Thyroid gland (tissue), 4 donors: ENCODE data around the gene CHST11. TPM values are rescaled to one million over a fixed set of nuclear protein-coding genes. Genes with fewer than 3 reads are reported as not detected.

Experiments
- DNase-seq, 2 donors: peaks; one replicate each; pipeline ENCODE4 v3.0.0-alpha.2; 2019
- H3K27ac ChIP-seq, 3 donors: fragments of 200-600 bp; sonication (generic); 1 replicate in 2 of 3; 2 replicates in 1 of 3; pipeline ENCODE4 v1.5.1; 2016 to 2019; ENCODE audit warnings: mild to moderate bottlenecking in 1 of 3, moderate library complexity in 1 of 3
- H3K27me3 ChIP-seq: fragments of 200-600 bp; sonication (generic); one replicate; pipeline ENCODE4 v1.5.1; 2019
- H3K36me3 ChIP-seq, 2 donors: fragments of 200-600 bp; sonication (generic); one replicate each; pipeline ENCODE4 v1.5.1; 2016 to 2019
- H3K4me1 ChIP-seq, 2 donors: fragments of 200-600 bp; sonication (generic); one replicate each; pipeline ENCODE4 v1.5.1; 2017 to 2019
- H3K4me3 ChIP-seq, 3 donors: fragments of 200-600 bp; sonication (generic); replicated peaks in 1 of 3; 1 replicate in 2 of 3; 2 replicates in 1 of 3; pipeline ENCODE4 v1.5.1; 2016; ENCODE audit warnings: mild to moderate bottlenecking in 1 of 3
- H3K9me3 ChIP-seq: fragments of 200-600 bp; sonication (generic); one replicate; pipeline ENCODE4 v1.5.1; 2017
- POLR2A ChIP-seq, 2 donors: fragments of 450-650 bp; IDR thresholded peaks; one replicate each; pipeline ENCODE4 v1.6.1; 2017; ENCODE audit warnings: antibody characterized with exemption in 2 of 2, mild to moderate bottlenecking in 2 of 2, moderate library complexity in 1 of 2
- WGBS, 2 donors: methylation state at CpG; one replicate each; pipeline ENCODE4 v1.1.5; 2017; 5-methylcytosine and 5-hydroxymethylcytosine counted together
- intact Hi-C: fragments of 100-400 bp; cut with DNase I; formaldehyde crosslinking; loops from one replicate; pipeline ENCODE4 v1.15.1; 2023
- total RNA-seq, 4 donors: library from RNA; depleted of rRNA; stranded (reverse); fragments of >200 nt; gene quantifications; one replicate each; pipeline ENCODE4 v1.2.3, GENCODE V29; 2016
- TF ChIP-seq, protein P1 (sequence below), 6 experiments: fragments of 200-600 bp in 3 of 6; fragments of 450-650 bp in 3 of 6; sonication (generic) in 3 of 6; IDR thresholded peaks; one replicate each; pipeline ENCODE4 v1.5.1; 2016 to 2019; ENCODE audit warnings: antibody characterized with exemption in 6 of 6, mild to moderate bottlenecking in 2 of 6, inconsistent platforms in 1 of 6, moderate library complexity in 1 of 6

Gene CHST11
- total RNA-seq, 4 donors from 2014 or later, result 6.9 to 11.6 (median 8.0) TPM

DNA sequence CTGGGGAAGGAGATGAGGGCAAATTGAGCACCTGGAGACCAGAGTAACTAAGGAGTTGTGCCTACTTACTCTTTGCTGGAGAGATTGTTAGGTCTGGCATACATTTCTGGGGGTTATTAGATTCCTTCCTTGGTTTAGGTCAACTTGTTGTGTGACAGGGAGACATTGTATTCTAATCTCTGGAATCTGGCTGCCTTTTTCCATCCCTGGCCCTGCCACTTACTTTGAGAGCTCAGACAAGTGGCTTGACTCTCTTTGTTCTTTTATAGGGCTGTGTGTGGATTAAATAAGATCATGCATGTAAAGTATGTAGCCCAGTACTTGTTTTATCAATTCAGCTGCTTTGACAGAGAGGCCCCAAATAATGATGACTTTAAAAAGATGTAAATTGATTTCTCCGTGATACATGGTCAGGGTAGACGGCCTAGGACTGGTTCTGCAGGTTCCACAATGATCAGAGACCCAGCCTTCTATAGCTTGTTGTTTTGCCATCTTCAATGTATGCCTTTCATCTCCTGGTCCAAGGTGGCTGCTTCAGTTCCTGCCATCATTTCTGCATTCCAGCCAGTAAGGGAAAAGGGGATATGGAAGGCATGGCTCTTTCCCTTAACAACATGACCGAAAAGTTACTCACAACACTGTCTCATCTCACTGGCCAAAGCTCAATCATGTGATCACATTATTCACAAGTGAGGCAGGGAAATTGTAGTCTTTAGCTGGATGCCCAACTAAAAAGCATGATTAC lies 72.6 kb downstream of the CHST11 start:
- Histone ChIP-seq H3K27me3 (no peaks in the 10 kb centered on the region), H3K36me3 (no peaks in the 10 kb centered on the region), H3K9me3 (no peaks in the 10 kb centered on the region), H3K4me1 (no peaks in the 10 kb centered on the region), H3K27ac (no peak overlapping the region), H3K4me3 (no peak overlapping the region)
- intact Hi-C loops, result no loop called here
- TF ChIP-seq, protein P1, sequence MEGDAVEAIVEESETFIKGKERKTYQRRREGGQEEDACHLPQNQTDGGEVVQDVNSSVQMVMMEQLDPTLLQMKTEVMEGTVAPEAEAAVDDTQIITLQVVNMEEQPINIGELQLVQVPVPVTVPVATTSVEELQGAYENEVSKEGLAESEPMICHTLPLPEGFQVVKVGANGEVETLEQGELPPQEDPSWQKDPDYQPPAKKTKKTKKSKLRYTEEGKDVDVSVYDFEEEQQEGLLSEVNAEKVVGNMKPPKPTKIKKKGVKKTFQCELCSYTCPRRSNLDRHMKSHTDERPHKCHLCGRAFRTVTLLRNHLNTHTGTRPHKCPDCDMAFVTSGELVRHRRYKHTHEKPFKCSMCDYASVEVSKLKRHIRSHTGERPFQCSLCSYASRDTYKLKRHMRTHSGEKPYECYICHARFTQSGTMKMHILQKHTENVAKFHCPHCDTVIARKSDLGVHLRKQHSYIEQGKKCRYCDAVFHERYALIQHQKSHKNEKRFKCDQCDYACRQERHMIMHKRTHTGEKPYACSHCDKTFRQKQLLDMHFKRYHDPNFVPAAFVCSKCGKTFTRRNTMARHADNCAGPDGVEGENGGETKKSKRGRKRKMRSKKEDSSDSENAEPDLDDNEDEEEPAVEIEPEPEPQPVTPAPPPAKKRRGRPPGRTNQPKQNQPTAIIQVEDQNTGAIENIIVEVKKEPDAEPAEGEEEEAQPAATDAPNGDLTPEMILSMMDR (IDR thresholded peaks at IDR 0.05), result no peak
- no peak for TF ChIP-seq POLR2A (IDR thresholded peaks at IDR 0.05)
- no peak for DNase-seq
- 93% methylated on average over 3 of the region's 3 CpGs for WGBS, 2 donors

- no peak overlapping the region for H3K4me3 ChIP-seq
- WGBS, 2 donors, result 98 to 99% methylated on average over 2 of the region's 2 CpGs
- H3K27me3 ChIP-seq, result no peaks in the 10 kb centered on the region
- intact Hi-C loops, result no loop called here
- no peaks in the 10 kb centered on the region for H3K36me3 ChIP-seq
- H3K27ac ChIP-seq, result no peak overlapping the region
- H3K9me3 ChIP-seq, result no peaks in the 10 kb centered on the region
- no peak for DNase-seq
- H3K4me1 ChIP-seq, result no peaks in the 10 kb centered on the region
- TF ChIP-seq, protein P1 (IDR thresholded peaks at IDR 0.05), result no peak
- no peak for TF ChIP-seq POLR2A (IDR thresholded peaks at IDR 0.05)
These were observed 75.9 kb downstream of the CHST11 start for GRCh38 chr12:104532636-104533035.

GRCh38 chr12:104533134-104533533 lies 76.4 kb downstream of the CHST11 start:
- TF ChIP-seq, protein P1 (IDR thresholded peaks at IDR 0.05), result no peak
- TF ChIP-seq POLR2A (IDR thresholded peaks at IDR 0.05), result no peak
- DNase-seq, result no peak
- H3K4me3 ChIP-seq, result no peak overlapping the region
- H3K4me1 ChIP-seq, result no peaks in the 10 kb centered on the region
- intact Hi-C loops, result no loop called here
- WGBS, 2 donors, result 95 to 96% methylated on average over 2 of the region's 2 CpGs
- no peaks in the 10 kb centered on the region for H3K9me3 ChIP-seq
- no peak overlapping the region for H3K27ac ChIP-seq
- no peaks in the 10 kb centered on the region for H3K36me3 ChIP-seq
- H3K27me3 ChIP-seq, result no peaks in the 10 kb centered on the region

DNA sequence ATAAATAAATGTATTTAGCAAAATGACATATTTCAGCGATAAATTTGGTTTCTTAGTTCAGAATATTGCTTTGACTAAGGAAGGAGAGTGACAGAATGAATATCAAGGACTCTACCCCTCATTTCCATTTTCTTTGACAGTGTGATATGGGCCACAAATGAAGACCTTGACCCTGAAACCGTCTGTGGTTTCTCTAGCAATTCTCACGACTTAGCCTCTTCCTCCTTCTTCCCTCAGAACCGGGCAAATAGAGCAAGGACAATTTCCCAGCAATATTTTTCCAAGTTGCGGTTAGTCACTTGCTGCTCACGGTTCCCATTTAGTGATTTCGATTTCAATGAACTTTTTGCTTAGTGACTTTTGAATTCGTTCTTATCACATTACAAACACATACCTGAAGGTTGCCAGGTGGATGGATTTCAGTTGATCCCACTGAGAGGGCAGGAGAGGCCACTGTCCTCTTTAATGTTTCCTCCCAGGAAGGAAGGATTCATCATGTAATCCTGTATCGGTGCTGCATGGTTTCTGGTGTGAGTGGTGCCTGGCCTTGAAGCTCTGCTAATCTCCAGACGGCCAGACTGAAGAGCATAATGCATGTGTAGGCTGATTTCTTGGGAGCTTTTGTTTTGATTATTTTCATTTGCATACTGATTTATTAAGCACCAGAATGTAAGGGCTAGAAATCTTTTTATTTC lies 77.6 kb downstream of the CHST11 start:
- Histone ChIP-seq H3K27ac (no peak overlapping the region), H3K4me1 (no peaks in the 10 kb centered on the region), H3K9me3 (no peaks in the 10 kb centered on the region), H3K27me3 (no peaks in the 10 kb centered on the region), H3K4me3 (no peak overlapping the region), H3K36me3 (no peaks in the 10 kb centered on the region)
- WGBS, 2 donors, result 63 to 68% methylated on average over 9 to 10 of the region's 10 CpGs
- intact Hi-C loops, result no loop called here
- DNase-seq, result no peak
- TF ChIP-seq, protein P1 (IDR thresholded peaks at IDR 0.05), result no peak
- TF ChIP-seq POLR2A (IDR thresholded peaks at IDR 0.05), result no peak

DNA sequence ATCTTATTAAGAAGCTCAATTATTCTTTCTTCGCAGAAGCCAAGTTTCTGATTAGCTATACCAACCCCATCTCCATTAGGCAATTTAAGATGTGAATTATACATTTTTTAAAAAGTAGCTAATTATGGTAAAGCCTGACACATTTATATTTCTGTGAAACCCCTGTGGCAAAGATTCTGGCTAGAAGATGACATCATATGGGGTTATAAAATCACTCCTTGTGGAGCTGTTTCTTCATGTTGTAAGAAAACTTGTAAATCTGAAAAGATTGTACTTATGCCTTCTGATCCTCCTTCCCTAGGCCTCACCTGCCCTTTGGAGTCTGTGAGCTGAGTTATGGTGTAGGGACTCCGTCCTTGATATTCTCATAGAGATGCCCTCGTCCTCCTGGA lies 78.1 kb downstream of the CHST11 start:
- DNase-seq, result no peak
- no peaks in the 10 kb centered on the region for H3K27me3 ChIP-seq
- no peak overlapping the region for H3K4me3 ChIP-seq
- no peaks in the 10 kb centered on the region for H3K9me3 ChIP-seq
- TF ChIP-seq, protein P1 (IDR thresholded peaks at IDR 0.05), result no peak
- no peak for TF ChIP-seq POLR2A (IDR thresholded peaks at IDR 0.05)
- H3K4me1 ChIP-seq, result no peaks in the 10 kb centered on the region
- 97 to 99% methylated on average over 3 of the region's 3 CpGs for WGBS, 2 donors
- no peak overlapping the region for H3K27ac ChIP-seq
- intact Hi-C loops, result no loop called here
- H3K36me3 ChIP-seq, result no peaks in the 10 kb centered on the region
